HK-2 (cell line): ENCODE measurements around the gene RDH8.

ENCODE experiments used
- DNase-seq: peaks from one replicate; pipeline ENCODE4 v3.0.0-alpha.2; 2018; ENCODE audit not compliant: unreplicated experiment

Gene RDH8

DNA sequence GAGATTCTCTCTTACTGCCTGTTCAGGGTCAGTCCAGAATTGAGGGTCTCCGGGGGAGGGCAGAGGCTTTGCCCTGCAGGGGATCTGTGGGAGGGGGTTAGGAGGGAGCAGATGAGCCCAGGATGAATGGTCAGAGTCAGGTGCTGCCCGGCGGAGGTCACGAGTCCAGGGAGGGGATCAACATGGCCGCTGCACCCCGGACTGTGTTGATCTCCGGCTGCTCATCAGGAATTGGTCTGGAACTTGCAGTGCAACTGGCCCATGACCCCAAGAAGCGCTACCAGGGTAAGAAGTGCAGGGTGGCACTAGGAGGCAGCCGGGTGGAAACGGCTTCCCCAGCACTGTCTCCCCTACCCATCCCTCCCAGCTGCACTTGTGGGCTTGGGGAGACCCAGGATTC is at the start of gene RDH8:
Gene RDH8 (plus strand): TSS at position 168 of the 400 bp plus-strand sequence. CDS start 15 bp downstream, at position 183.
- no peak for DNase-seq

DNA sequence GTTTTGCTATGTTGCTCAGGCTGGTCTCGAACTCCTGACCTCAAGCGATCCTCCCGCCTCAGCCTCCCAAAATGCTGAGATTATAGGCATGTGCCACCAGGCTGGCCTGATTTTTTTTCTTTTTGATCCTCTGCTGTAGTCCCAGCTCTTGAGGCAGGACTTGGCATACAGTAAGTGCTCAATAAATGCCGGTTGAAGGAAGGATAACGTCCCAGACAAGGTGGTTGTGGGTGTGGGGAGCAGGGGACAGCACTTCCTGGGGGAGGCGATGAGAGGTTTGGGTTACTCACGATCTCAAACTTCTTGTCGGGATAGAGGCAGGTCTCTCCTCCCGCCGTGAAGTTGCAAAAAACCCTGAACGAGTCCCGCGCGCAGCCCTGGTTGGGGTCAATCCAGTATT is 47.3 kb upstream of the RDH8 start:
- DNase-seq: no peak

GRCh38 chr19:9966448-9966847 is 46.8 kb upstream of the RDH8 start:
- no peak for DNase-seq

DNA sequence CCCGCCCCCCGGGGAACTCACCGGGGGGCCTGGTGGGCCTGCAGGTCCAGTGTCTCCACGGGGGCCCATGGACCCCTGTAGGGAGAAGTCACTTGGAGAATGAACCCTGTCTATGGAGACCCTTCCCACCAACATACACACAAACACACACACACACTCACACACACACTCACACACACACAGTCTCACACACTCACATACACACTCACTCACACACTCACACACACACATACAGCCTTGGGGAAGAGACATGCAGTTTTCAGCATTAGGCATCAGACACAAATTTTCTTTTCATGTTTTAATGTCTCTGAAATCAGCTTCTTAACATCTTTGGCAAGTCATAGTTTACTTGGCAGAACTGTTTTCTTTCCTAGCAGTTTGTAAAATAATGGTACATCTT is 46.0 kb upstream of the RDH8 start:
- no peak for DNase-seq

DNA sequence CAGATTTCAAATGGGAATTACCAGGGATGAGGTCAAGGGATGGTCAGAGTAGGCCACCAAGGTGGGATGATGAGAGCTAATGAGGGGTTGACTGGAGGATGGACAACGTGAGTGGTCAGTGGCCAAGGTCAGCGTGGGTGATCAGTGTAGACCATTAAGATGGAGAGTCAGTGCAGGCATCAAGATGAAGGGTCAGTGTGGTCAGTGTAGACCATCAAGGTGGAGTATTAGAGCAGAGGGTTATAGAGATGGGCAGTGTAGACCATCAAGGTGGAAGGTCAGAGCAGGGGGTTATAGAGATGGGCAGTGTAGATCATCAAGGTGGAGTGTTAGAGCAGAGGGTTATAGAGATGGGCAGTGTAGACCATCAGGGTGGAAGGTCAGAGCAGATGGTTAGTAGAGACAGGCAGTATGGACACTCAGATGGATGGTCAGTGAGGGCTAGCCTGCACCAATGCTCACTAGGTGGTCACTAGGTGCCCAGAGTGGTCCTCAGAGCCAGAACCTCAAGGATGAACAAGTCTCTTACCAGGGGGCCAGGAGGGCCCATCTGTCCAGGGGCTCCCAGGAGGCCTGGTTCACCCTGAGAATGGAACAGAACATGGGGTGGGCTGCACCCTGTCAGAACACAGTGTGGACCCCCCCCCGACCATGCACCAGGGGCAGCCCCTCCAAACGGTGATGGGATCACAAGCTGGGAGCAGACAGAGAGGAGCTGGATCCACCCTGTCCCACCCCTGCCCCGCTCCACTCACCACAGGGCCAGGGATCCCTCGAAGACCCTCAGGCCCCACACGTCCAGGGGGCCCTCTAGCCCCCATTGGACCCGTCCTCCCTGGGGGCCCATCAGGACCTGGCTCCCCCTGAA is 44.2 kb upstream of the RDH8 start:
- no peak for DNase-seq

DNA sequence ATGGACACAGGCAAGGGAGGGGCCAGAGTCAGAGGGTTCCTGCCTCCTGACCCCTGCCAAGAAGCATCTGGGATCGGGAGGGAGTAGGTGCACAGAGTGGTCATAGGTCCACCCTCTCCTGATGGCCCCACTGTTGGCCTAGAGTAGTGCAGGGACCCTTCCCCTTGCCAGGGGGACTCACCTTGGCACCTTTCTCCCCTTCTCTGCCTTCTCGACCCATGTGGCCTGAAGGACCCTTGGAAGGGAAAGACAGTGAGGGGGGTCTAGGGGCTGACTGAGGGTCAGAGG is 43.7 kb upstream of the RDH8 start:
- DNase-seq: no peak

GRCh38 chr19:9970481-9970880 is 42.8 kb upstream of the RDH8 start:
- no peak for DNase-seq

DNA sequence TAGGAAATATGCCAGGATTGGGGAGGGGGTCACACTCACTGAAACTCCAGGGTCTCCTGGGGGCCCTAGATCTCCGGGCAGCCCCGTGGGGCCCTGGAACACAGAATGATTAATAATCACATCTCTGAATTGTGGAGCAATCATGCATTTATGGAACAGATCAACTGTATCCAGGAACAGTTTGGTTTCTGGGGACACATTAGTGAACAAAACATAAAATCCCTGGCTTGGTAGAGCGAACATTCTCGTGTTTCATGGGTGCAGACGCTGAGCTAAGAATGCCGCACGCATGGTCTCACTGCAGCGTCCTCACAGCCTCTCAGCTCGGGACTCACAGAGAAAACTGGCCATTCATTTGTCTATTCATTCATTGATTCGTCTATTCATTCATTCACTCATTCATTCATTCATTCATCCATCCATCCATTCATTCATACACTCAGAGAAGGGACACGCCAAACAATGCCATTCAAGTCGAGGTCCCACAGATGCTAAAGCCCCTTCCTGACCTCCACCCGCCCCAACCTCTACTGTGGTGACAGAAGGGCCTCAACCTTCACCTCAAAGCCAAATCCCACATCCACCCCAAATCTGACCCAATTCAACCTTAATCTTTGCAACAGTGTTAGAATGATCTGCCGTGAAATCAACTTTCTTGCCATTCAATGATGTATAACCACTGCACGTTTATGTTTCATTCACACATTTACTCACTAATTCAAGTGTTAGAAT is 42.0 kb upstream of the RDH8 start:
- DNase-seq: no peak

- no peak for DNase-seq
Measured at GRCh38 chr19:9972103-9972502, 41.2 kb upstream of the RDH8 start.

DNA sequence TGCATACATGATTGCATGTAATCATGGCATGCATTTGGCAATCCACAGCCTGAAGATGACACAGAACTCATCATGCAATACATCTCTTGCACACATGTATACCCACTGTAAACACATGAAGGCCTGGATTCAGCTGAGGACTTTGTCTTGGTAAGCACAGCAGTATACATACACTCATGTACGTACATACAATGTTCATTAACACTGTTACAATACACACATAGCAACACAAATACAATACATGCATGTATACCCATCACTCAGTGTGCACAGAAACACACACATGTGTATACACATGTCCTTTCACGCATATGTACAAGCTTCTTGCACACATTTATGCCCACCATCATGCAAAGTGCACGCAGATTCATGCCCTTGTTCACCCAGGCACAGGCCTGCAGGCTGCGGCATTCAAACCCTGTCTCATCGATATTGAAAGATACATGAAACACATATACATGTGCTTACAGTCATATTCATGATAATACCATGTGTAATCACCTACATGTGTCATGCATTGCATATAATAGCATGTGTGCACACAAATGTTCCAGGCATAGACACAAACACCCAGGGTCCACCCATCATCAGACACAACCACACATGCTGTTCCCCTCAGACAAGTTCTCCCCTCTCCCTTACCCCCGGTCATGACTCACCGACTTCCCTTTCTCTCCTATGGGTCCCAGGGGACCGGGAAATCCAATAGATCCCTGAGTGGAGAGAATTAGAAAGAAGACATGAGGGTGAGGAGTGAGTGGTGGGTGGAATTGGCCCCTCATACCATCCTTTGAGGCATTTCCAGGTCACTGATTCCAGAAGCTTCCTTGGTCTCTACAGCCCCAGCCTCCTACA is 31.6 kb upstream of the RDH8 start:
- no peak for DNase-seq

- no peak for DNase-seq
Measured at GRCh38 chr19:9986787-9987281, 26.4 kb upstream of the RDH8 start.

- DNase-seq: no peak
Measured at GRCh38 chr19:9989504-9989903, 23.8 kb upstream of the RDH8 start.

DNA sequence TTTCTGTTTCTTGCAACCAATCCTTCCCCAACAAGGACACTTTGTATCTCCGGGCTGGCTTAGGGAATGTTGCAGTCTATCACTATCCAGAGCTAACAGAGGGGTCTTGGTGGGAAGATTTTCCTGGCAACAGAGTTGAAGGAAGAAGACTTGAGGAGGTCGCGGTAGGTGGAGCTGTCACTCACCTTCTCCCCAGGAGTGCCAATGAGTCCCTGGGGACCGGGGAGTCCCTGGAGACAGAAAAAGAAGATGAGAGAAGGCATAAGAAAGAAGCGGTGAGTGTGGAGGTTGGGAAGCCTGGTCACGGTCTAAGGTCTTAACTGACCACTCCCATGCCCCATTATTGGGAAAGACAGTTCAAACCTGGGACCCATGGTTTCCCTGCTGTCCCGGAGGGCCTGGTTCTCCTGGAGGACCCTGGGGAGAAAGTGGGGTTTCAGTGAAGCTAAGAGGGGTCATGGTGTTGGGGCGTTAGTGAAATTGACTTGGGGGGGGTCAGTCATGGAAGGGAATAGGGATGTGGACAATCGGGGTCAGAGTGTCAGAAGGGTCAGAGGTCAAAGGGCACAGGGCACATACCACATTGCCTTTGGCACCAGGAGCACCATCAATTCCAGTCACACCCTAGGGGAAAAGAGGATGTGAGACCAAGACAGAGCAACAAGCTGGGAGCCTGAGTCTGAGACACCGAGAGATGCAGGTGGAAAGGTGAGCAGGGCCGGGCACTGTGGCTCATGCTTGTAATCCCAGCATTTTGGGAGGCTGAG is 21.7 kb upstream of the RDH8 start:
- no peak for DNase-seq

GRCh38 chr19:9995084-9995483 is 18.2 kb upstream of the RDH8 start:
- DNase-seq: no peak

GRCh38 chr19:9995999-9996398 is 17.3 kb upstream of the RDH8 start:
- DNase-seq: no peak

DNA sequence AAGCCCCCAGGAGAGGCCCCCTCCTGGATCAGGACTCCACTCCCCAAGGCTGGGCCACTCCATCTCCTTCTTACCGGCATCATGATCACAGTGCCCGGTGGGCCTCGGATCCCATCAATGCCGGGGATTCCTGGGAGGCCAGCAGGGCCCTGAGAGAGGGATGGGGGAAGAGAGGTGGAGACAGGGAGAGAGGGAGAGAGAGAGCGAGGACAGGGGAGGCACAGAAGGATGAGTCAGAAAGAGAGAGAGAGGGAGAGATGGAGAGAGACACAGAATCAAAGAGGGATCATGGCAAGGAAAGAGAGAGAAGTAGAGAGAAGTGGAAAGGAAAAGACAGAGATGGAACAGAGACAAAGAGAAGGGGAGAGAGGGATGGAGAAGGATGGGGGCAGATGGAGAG is 16.7 kb upstream of the RDH8 start:
- DNase-seq: no peak

DNA sequence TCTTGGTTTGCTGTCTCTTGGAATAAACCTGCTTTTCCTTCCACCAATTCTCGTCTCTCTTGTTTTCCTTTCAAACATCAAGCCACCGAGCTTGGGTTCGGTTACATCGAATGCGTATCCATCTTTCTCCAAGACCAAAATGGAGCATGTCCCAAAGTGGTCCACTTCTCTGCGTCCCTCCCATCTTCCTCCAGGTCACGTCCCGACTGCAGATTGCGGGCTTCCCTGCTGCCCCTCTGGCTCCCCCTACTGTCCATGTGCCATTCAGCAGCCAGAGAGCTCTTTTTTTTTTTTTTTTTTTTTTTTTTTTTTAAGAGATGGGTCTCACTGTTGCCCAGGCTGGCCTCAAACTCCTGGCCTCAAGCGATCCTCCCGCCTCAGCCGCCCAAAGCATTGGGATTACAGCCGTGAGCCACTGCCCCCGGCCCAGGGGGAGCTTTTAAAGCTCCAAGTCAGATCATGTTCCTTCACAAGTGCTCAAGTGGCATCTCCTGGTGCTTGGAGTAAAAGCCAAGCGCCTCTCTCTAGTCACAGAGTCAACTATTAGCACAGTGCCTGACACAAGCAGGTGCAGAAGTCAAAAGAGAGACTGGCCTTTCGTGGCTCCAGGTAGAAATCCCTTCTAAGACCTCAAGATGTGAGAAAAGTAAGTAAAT is 13.0 kb upstream of the RDH8 start:
- DNase-seq: peak; percentile 67

GRCh38 chr19:10001899-10002298 is 11.4 kb upstream of the RDH8 start:
- peak; percentile 38 for DNase-seq

DNA sequence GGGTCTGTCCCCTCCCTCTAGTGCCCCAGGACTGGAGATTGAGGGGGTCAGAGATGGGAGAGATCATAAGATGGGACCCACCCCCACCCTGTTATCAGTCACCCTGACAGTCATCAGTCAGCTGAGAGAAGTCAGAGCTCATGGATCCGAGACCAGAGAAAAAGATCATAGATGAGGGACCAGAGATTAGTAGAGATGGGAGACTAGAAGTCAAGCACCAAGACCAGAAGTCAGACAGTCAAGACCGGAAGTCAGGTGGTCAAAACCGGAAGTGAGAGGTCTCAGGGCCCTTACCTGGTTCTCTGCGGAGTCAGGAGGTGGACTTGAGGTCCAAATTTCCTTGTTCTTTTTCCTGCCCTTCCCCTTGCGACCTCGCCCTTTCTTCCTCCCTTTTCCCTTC is 10.0 kb upstream of the RDH8 start:
- no peak for DNase-seq

- no peak for DNase-seq
Measured at GRCh38 chr19:10004617-10005016, 8.7 kb upstream of the RDH8 start.
